BLaER1 (cell line): ENCODE measurements around the gene GXYLT2.

Source experiments
- H3K27ac ChIP-seq: shearing (Covaris generic); formaldehyde crosslinking; 2 replicates; pipeline ENCODE4 v1.8.1; 2022
- H3K27me3 ChIP-seq: shearing (Covaris generic); formaldehyde crosslinking; 2 replicates; pipeline ENCODE4 v1.8.1; 2022
- H3K36me3 ChIP-seq: shearing (Covaris generic); formaldehyde crosslinking; 2 replicates; pipeline ENCODE4 v1.8.1; 2022
- H3K4me1 ChIP-seq: shearing (Covaris generic); formaldehyde crosslinking; 2 replicates; pipeline ENCODE4 v1.8.1; 2022
- H3K4me2 ChIP-seq: shearing (Covaris generic); formaldehyde crosslinking; 2 replicates; pipeline ENCODE4 v1.8.1; 2022
- H3K4me3 ChIP-seq: shearing (Covaris generic); formaldehyde crosslinking; 2 replicates; pipeline ENCODE4 v1.8.1; 2022
- H3K9ac ChIP-seq: shearing (Covaris generic); formaldehyde crosslinking; 2 replicates; pipeline ENCODE4 v1.8.1; 2022
- H3K9me3 ChIP-seq: shearing (Covaris generic); formaldehyde crosslinking; 2 replicates; pipeline ENCODE4 v1.8.1; 2022
- H4K20me1 ChIP-seq: shearing (Covaris generic); formaldehyde crosslinking; 2 replicates; pipeline ENCODE4 v1.8.1; 2022
- Cebpa-rat ChIP-seq: shearing (Covaris generic); IDR thresholded peaks from 2 replicates; pipeline ENCODE4 v1.8.1; 2022

GXYLT2 gene

GRCh38 chr3:72887705-72888545 is at the start of gene GXYLT2:
TSS of gene GXYLT2 (plus strand) at chr3:72888046. CDS start at chr3:72888234, 188 bp downstream.
- Histone ChIP-seq H3K27me3 (peaks cover 46% of the 10 kb centered on the region), H3K4me2 (peak within 1 kb of the TSS; percentile 94), H3K27ac (no peak within 1 kb of the TSS), H3K4me3 (peak within 1 kb of the TSS; percentile 72), H3K36me3 (no peaks in the 10 kb centered on the region), H4K20me1 (peaks cover 12% of the 10 kb centered on the region; the same call in 1 of the 2 replicates), H3K4me1 (peaks cover 24% of the 10 kb centered on the region), H3K9ac (peak within 1 kb of the TSS; percentile 57; the same call in 1 of the 2 replicates), H3K9me3 (peaks cover 6% of the 10 kb centered on the region)
- TF ChIP-seq Cebpa-rat, result no peak

GRCh38 chr3:72839057-72839456 is 48.8 kb upstream of the GXYLT2 start:
- H3K9ac ChIP-seq, result no peak overlapping the region
- no peak overlapping the region for H3K4me2 ChIP-seq
- no peak overlapping the region for H3K27ac ChIP-seq
- no peak overlapping the region for H3K4me3 ChIP-seq
- peaks cover 6% of the 10 kb centered on the region for H3K9me3 ChIP-seq
- peaks cover 16% of the 10 kb centered on the region; the same call in 1 of the 2 replicates for H4K20me1 ChIP-seq
- H3K4me1 ChIP-seq, result no peaks in the 10 kb centered on the region
- H3K27me3 ChIP-seq, result no peaks in the 10 kb centered on the region
- TF ChIP-seq Cebpa-rat, result no peak
- peaks cover 83% of the 10 kb centered on the region for H3K36me3 ChIP-seq

GRCh38 chr3:72844436-72844993 is 43.3 kb upstream of the GXYLT2 start:
- no peaks in the 10 kb centered on the region for H3K27me3 ChIP-seq
- H3K4me3 ChIP-seq, result no peak overlapping the region
- peaks cover 31% of the 10 kb centered on the region for H3K4me1 ChIP-seq
- TF ChIP-seq Cebpa-rat, result no peak
- H3K36me3 ChIP-seq, result peaks cover 35% of the 10 kb centered on the region
- H3K27ac ChIP-seq, result no peak overlapping the region
- H3K9me3 ChIP-seq, result peaks cover 6% of the 10 kb centered on the region
- peaks cover 34% of the 10 kb centered on the region for H4K20me1 ChIP-seq
- no peak overlapping the region for H3K9ac ChIP-seq
- no peak overlapping the region for H3K4me2 ChIP-seq

GRCh38 chr3:72846166-72846565 is 41.7 kb upstream of the GXYLT2 start:
- Histone ChIP-seq H3K27ac (no peak overlapping the region), H3K9me3 (peaks cover 6% of the 10 kb centered on the region), H4K20me1 (peaks cover 34% of the 10 kb centered on the region), H3K4me2 (peak overlapping the region; percentile 96), H3K36me3 (peaks cover 18% of the 10 kb centered on the region), H3K4me1 (peaks cover 34% of the 10 kb centered on the region), H3K4me3 (no peak overlapping the region), H3K27me3 (no peaks in the 10 kb centered on the region), H3K9ac (no peak overlapping the region)
- TF ChIP-seq Cebpa-rat, result no peak

- TF ChIP-seq Cebpa-rat, result no peak
- Histone ChIP-seq H3K27ac (no peak overlapping the region), H3K4me1 (peaks cover 34% of the 10 kb centered on the region), H3K4me2 (peak overlapping the region; percentile 96), H3K27me3 (no peaks in the 10 kb centered on the region), H4K20me1 (peaks cover 34% of the 10 kb centered on the region), H3K36me3 (peaks cover 7% of the 10 kb centered on the region), H3K4me3 (peak overlapping the region; percentile 89), H3K9ac (peak overlapping the region; percentile 81), H3K9me3 (no peaks in the 10 kb centered on the region)
Measured at GRCh38 chr3:72847282-72847681, 40.6 kb upstream of the GXYLT2 start.

GRCh38 chr3:72847751-72848702 is 39.8 kb upstream of the GXYLT2 start, which contains the start of gene SHQ1:
TSS of gene SHQ1 (minus strand) at chr3:72848445. CDS start at chr3:72848340, 105 bp downstream.
- H3K9ac ChIP-seq, result peak within 1 kb of the TSS; percentile 81
- peaks cover 34% of the 10 kb centered on the region for H3K4me1 ChIP-seq
- H4K20me1 ChIP-seq, result peaks cover 34% of the 10 kb centered on the region
- no peak for TF ChIP-seq Cebpa-rat
- peak within 1 kb of the TSS; percentile 96 for H3K4me2 ChIP-seq
- peak within 1 kb of the TSS; percentile 52; the same call in 1 of the 2 replicates for H3K27ac ChIP-seq
- no peaks in the 10 kb centered on the region for H3K27me3 ChIP-seq
- no peaks in the 10 kb centered on the region for H3K9me3 ChIP-seq
- no peaks in the 10 kb centered on the region for H3K36me3 ChIP-seq
- peak within 1 kb of the TSS; percentile 89 for H3K4me3 ChIP-seq

GRCh38 chr3:72848703-72849081 is 39.2 kb upstream of the GXYLT2 start:
- Histone ChIP-seq H3K4me1 (peaks cover 34% of the 10 kb centered on the region), H3K27ac (no peak overlapping the region), H3K36me3 (no peaks in the 10 kb centered on the region), H3K4me2 (peak overlapping the region; percentile 96), H3K9ac (peak overlapping the region; percentile 47; the same call in 1 of the 2 replicates), H3K9me3 (no peaks in the 10 kb centered on the region), H3K4me3 (peak overlapping the region; percentile 89), H4K20me1 (peaks cover 34% of the 10 kb centered on the region), H3K27me3 (no peaks in the 10 kb centered on the region)
- no peak for TF ChIP-seq Cebpa-rat

GRCh38 chr3:72855001-72855400 is 32.8 kb upstream of the GXYLT2 start:
- no peak overlapping the region for H3K9ac ChIP-seq
- no peak overlapping the region for H3K4me3 ChIP-seq
- H3K9me3 ChIP-seq, result no peaks in the 10 kb centered on the region
- no peak overlapping the region for H3K27ac ChIP-seq
- H3K27me3 ChIP-seq, result no peaks in the 10 kb centered on the region
- no peak overlapping the region for H3K4me2 ChIP-seq
- no peaks in the 10 kb centered on the region for H4K20me1 ChIP-seq
- no peak for TF ChIP-seq Cebpa-rat
- no peaks in the 10 kb centered on the region for H3K36me3 ChIP-seq
- no peaks in the 10 kb centered on the region for H3K4me1 ChIP-seq

- H3K4me2 ChIP-seq, result no peak overlapping the region
- TF ChIP-seq Cebpa-rat, result no peak
Measured at GRCh38 chr3:72860053-72860452, 27.8 kb upstream of the GXYLT2 start.

More at GRCh38 chr3:72860053-72860452, 27.8 kb upstream of the GXYLT2 start:
- Histone ChIP-seq H3K9me3 (no peaks in the 10 kb centered on the region), H3K4me1 (no peaks in the 10 kb centered on the region), H3K4me3 (no peak overlapping the region), H4K20me1 (no peaks in the 10 kb centered on the region), H3K27me3 (no peaks in the 10 kb centered on the region), H3K27ac (no peak overlapping the region), H3K36me3 (no peaks in the 10 kb centered on the region), H3K9ac (no peak overlapping the region)
